ENCODE results near the gene ZFP36L1. TPM values are rescaled to one million over a fixed set of nuclear protein-coding genes. Genes with fewer than 3 reads are reported as not detected.
A peak's percentile ranks its signal among the peaks of the same experiment; 100 is the strongest.

Gene ZFP36L1
- total and polyA plus RNA-seq, 10 of the 15 experiments (the other 5 are each of a cell fraction or from before 2014, with no cell fraction given) = 22.0 to 184 (median 66.1) TPM

- TF ChIP-seq SPI1 (IDR thresholded peaks at IDR 0.05; ENCODE audit: borderline replicate concordance, insufficient read depth, low read depth, low read length) (peak; percentile 87; the same call in 1 of the 2 replicates), NFIC (IDR thresholded peaks at IDR 0.05; ENCODE audit: low read depth, low read length) (no peak), SIX5 (IDR thresholded peaks at IDR 0.05; ENCODE audit: low read depth, low read length, severe bottlenecking) (no peak), TBL1XR1 (IDR thresholded peaks at IDR 0.05; ENCODE audit: low read depth, low read length) (0 out of 2 replicates have a peak, but pooled peaks have one; percentile 3), BHLHE40 (IDR thresholded peaks at IDR 0.05; ENCODE audit: borderline replicate concordance in 1 of 2, low read depth in 2 of 2, low read length in 1 of 2) (peak in 1 of 2 experiments; percentile 25; a peak in 1 of 4 replicates), BCL11A (IDR thresholded peaks at IDR 0.05; ENCODE audit: low read depth, low read length) (no peak), BMI1 (IDR thresholded peaks at IDR 0.05; ENCODE audit: borderline replicate concordance) (0 out of 2 replicates have a peak, but pooled peaks have one; percentile 41), BRCA1 (IDR thresholded peaks at IDR 0.05; ENCODE audit: low read depth, low read length) (no peak), PRDM15 (CRISPR knock-in tag; IDR thresholded peaks at IDR 0.05) (no peak; the same call in 1 of the 2 replicates), POLR2AphosphoS5 (IDR thresholded peaks at IDR 0.05; ENCODE audit: low read length) (peak; percentile 94), POU2F2 (IDR thresholded peaks at IDR 0.05; ENCODE audit: borderline replicate concordance, low read depth, low read length) (peak; percentile 40; the same call in 2 of the 3 replicates), RELA (IDR thresholded peaks at IDR 0.05; ENCODE audit: borderline replicate concordance, partially characterized antibody) (no peak), EGR1 (IDR thresholded peaks at IDR 0.05; ENCODE audit: borderline replicate concordance in 1 of 2, low read depth in 2 of 2, low read length in 2 of 2) (0 out of 3 replicates have a peak, but pooled peaks of 1 of the 2 experiments have one; percentile 6), CHD2 (IDR thresholded peaks at IDR 0.05; ENCODE audit: borderline replicate concordance, low read depth, low read length) (0 out of 2 replicates have a peak, but pooled peaks have one; percentile 4), IRF4 (IDR thresholded peaks at IDR 0.05; ENCODE audit: low read depth, low read length) (0 out of 2 replicates have a peak, but pooled peaks have one; percentile 6), CREM (IDR thresholded peaks at IDR 0.05; ENCODE audit: low read depth) (0 out of 2 replicates have a peak, but pooled peaks have one; percentile 17), ZNF217 (IDR thresholded peaks at IDR 0.05) (no peak), E2F8 (IDR thresholded peaks at IDR 0.05; ENCODE audit: low read depth, partially characterized antibody) (no peak), IKZF2 (IDR thresholded peaks at IDR 0.05) (peak; percentile 20 to 36; a peak in 3 of 4 replicates), YBX1 (IDR thresholded peaks at IDR 0.05) (no peak), NFYB (IDR thresholded peaks at IDR 0.05; ENCODE audit: insufficient read depth, low read depth, low read length) (no peak), ATF3 (IDR thresholded peaks at IDR 0.05; ENCODE audit: borderline replicate concordance, extremely low read depth, low read depth, low read length) (no peak), IKZF1 (conservative IDR thresholded peaks at IDR 0.05) (peak; percentile 63; the same call in 1 of the 2 replicates), ZNF384 (IDR thresholded peaks at IDR 0.05; ENCODE audit: borderline replicate concordance, low read depth, low read length) (no peak)
These were observed 6.3 kb downstream of the ZFP36L1 start (continued) for GRCh38 chr14:68786491-68787091.

All from GM12878 (cell line).